ENCODE data around the gene TAGLN.

Gene TAGLN

DNA sequence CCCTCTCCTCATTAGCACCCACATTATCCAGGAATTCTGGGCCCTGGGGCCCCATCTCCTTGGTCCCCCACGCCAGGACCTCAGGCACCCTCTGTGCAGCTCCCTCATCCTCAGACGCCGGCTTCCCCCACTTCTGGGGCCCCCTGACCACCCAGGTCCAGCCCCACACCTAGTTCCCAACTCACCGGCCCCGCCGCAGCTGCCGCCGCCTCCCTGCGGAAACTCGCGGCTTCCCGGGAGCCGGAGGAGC, 32.6 kb downstream of the TAGLN start, which contains the start of gene PCSK7:
Gene PCSK7, minus strand, starts transcription at position 232 of the 250 bp plus-strand sequence. CDS start 2,229 bp downstream, outside the sequence.
- FAIRE-seq = no peak

GRCh38 chr11:117232092-117232878, 33.1 kb downstream of the TAGLN start, which contains the start of gene RNF214:
Gene RNF214, plus strand, starts transcription at chr11:117232671. Its CDS starts 1,602 bp downstream, at chr11:117234273.
- no peak for FAIRE-seq

GRCh38 chr11:117232911-117233409, 33.8 kb downstream of the TAGLN start:
- no peak for FAIRE-seq

- FAIRE-seq = no peak
These were observed 39.1 kb downstream of the TAGLN start for GRCh38 chr11:117238221-117238620.

DNA sequence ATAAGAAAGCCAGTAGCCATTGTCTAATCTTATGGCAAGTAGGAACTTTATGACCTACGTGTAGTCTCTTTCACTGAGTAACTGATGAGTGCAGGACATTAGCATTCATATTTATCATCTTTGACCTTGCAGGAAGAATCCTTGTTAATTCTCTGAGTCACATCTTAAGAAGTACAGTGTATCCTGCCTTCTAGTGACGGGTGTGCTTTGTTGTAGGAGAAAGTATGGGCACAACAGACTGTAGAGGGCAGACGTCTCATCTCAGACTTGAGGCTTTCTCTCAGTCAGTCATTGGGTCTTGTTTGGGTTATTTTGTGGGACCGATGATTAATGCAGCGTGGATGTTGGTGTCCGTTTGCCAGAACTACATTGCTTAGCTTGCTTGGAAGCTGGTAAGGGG, 40.1 kb downstream of the TAGLN start:
- FAIRE-seq = no peak

- FAIRE-seq = no peak
These were observed 49.2 kb downstream of the TAGLN start for GRCh38 chr11:117248341-117248740.

- FAIRE-seq = no peak
These were observed 50.4 kb downstream of the TAGLN start for GRCh38 chr11:117249571-117249970.

- FAIRE-seq = no peak
These were observed 52.3 kb downstream of the TAGLN start for GRCh38 chr11:117251506-117251905.

- no peak for FAIRE-seq
These were observed 56.8 kb downstream of the TAGLN start for GRCh38 chr11:117255966-117256365.

DNA sequence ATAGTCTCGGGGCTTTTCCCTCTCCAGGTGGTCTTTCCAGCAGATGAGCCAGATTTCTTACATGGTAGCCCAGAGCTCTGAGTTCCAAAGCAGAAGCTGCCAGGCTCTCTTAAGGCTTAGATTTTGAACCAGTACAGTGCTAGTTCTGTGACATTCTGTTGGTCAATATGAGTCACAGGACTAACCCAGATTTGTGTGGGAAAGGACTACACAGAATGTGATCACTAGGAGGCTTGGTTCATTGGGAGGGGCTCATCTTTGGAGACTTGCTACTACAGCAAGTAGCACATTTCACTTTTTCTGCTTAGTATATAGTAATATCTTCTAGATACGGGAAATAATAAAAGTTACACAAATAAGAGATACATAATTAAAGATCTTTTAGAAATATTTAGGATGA, 57.4 kb downstream of the TAGLN start:
- no peak for FAIRE-seq
